HepG2 (cell line): ENCODE measurements around the gene DGAT2L6. TPM values are rescaled to one million over a fixed set of nuclear protein-coding genes. Genes with fewer than 3 reads are reported as not detected.

Experiments
- EEA1 ChIP-seq: sonication (generic); formaldehyde crosslinking; IDR thresholded peaks from 2 replicates; pipeline ENCODE4 v1.5.1; 2020; ENCODE audit warnings: mild to moderate bottlenecking, missing genetic modification reagents, borderline replicate concordance
- KDM2A ChIP-seq: sonication (generic); formaldehyde crosslinking; IDR thresholded peaks from 2 replicates; pipeline ENCODE4 v1.4.0; 2020; ENCODE audit warnings: low read depth, missing genetic modification reagents, borderline replicate concordance
- MXD1 ChIP-seq: sonication (generic); formaldehyde crosslinking; IDR thresholded peaks from 2 replicates; pipeline ENCODE4 v1.4.0; 2020; ENCODE audit warnings: mild to moderate bottlenecking, missing genetic modification reagents
- POGK ChIP-seq: sonication (generic); formaldehyde crosslinking; conservative IDR thresholded peaks from 2 replicates; pipeline ENCODE4 v1.8.0; 2022; ENCODE audit warnings: mild to moderate bottlenecking, moderate library complexity, missing genetic modification reagents
- SRSF4 ChIP-seq: fragments of 200-400 bp; formaldehyde crosslinking; IDR thresholded peaks from one replicate; pipeline ENCODE4 v1.6.1; 2018; ENCODE audit warnings: mild to moderate bottlenecking, low read depth, low read length, moderate library complexity; ENCODE audit not compliant: poor library complexity, severe bottlenecking
- TFDP1 ChIP-seq: IDR thresholded peaks from 2 replicates; pipeline ENCODE4 v1.6.1; 2016; ENCODE audit warnings: missing compliant biosample characterization, missing genetic modification reagents, borderline replicate concordance
- ZNF18 ChIP-seq: sonication (generic); formaldehyde crosslinking; IDR thresholded peaks from 2 replicates; pipeline ENCODE4 v1.8.0; 2022; ENCODE audit warnings: mild to moderate bottlenecking, missing genetic modification reagents; ENCODE audit not compliant: insufficient replicate concordance
- ZNF350 ChIP-seq: sonication (generic); formaldehyde crosslinking; IDR thresholded peaks from 2 replicates; pipeline ENCODE4 v1.4.0; 2020; ENCODE audit warnings: mild to moderate bottlenecking, low read depth, missing genetic modification reagents, borderline replicate concordance
- ZNF737 ChIP-seq: sonication (generic); formaldehyde crosslinking; IDR thresholded peaks from 2 replicates; pipeline ENCODE4 v1.5.0; 2020; ENCODE audit warnings: missing genetic modification reagents, mild to moderate bottlenecking, borderline replicate concordance
- polyA plus RNA-seq, 8 experiments: library from polyadenylated mRNA; depleted of rRNA in 3 of 8; stranded (reverse) in 7 of 8; unstranded in 1 of 8; fragments of >200 nt; fragmentation: Illumina TruSeq in 4 of 8; extraction: Trizol in 4 of 8; gene quantifications; 2 replicates each; pipeline versions ENCODE4 v1.2.1 to v1.2.3, GENCODE V29; 2011 to 2016; ENCODE audit warnings: low read depth in 4 of 8, missing spikeins in 1 of 8, mixed read lengths in 1 of 8; ENCODE audit not compliant: insufficient read depth in 1 of 8
- total RNA-seq, 5 experiments: library from RNA; depleted of rRNA; stranded (reverse); fragments of >200 nt; fragmentation: Illumina TruSeq; extraction: Trizol; gene quantifications; 2 replicates each; pipeline ENCODE4 v1.2.3, GENCODE V29; 2016; ENCODE audit warnings: low read depth in 1 of 5

The DGAT2L6 gene
- total and polyA plus RNA-seq, 2 of the 13 experiments (the other 11 are each of a cell fraction or from before 2014, with no cell fraction given), result not detected

- TF ChIP-seq POGK (no peak), MXD1 (CRISPR knock-in tag) (no peak), ZNF350 (no peak), SRSF4 (no peak), EEA1 (CRISPR knock-in tag) (no peak), TFDP1 (no peak), ZNF18 (no peak), ZNF737 (CRISPR knock-in tag) (no peak), KDM2A (CRISPR knock-in tag) (no peak)
Observed at GRCh38 chrX:70196961-70197720, 19.9 kb downstream of the DGAT2L6 start (continued).
